HAP-1 (cell line): ENCODE measurements around the gene SLC25A24.
A peak's percentile ranks its signal among the peaks of the same experiment; 100 is the strongest.
"Not testable (repeated sequence)": the region's sequence is repeated elsewhere in the genome, so short reads cannot be mapped to it uniquely, and the experiment has no call there.

Source experiments
- DNase-seq, 2 experiments: peaks; one replicate each; pipeline ENCODE4 v3.0.0-alpha.2; 2016 to 2020; ENCODE audit warnings: low spot score in 2 of 2
- H3K27me3 ChIP-seq: fragments of 250-450 bp; sonication (Bioruptor Pico); 2 replicates; pipeline ENCODE4 v1.5.1; 2020; ENCODE audit warnings: low read depth, mild to moderate bottlenecking, moderate library complexity
- H3K36me3 ChIP-seq: fragments of 250-450 bp; sonication (Bioruptor Pico); replicated peaks from 2 replicates; pipeline ENCODE4 v1.5.1; 2020; ENCODE audit warnings: mild to moderate bottlenecking
- H3K4me1 ChIP-seq: fragments of 250-450 bp; sonication (Bioruptor Pico); 2 replicates; pipeline ENCODE4 v1.5.1; 2020; ENCODE audit warnings: mild to moderate bottlenecking
- H3K4me3 ChIP-seq: fragments of 250-450 bp; sonication (Bioruptor Pico); 2 replicates; pipeline ENCODE4 v1.5.1; 2020; ENCODE audit warnings: mild to moderate bottlenecking, moderate library complexity
- H3K9me3 ChIP-seq: fragments of 250-450 bp; sonication (Bioruptor Pico); 2 replicates; pipeline ENCODE4 v1.5.1; 2020; ENCODE audit warnings: mild to moderate bottlenecking, moderate library complexity
- in situ Hi-C: fragments of 300-500 bp; cut with MboI; formaldehyde crosslinking; loops from 3 replicates; pipeline ENCODE4 v1.14.3; 2020; ENCODE audit warnings: low sequenced_read_pairs, inconsistent platforms, mixed read lengths

SLC25A24 gene

GRCh38 chr1:108140177-108140576 lies 60.0 kb downstream of the SLC25A24 start:
- no peaks in the 10 kb centered on the region for H3K27me3 ChIP-seq
- in situ Hi-C loops: no loop called here
- peaks cover 13% of the 10 kb centered on the region for H3K36me3 ChIP-seq
- no peaks in the 10 kb centered on the region for H3K4me1 ChIP-seq
- DNase-seq: no peak
- H3K9me3 ChIP-seq: no peaks in the 10 kb centered on the region
- no peak overlapping the region for H3K4me3 ChIP-seq

GRCh38 chr1:108139555-108139954 lies 60.6 kb downstream of the SLC25A24 start:
- H3K27me3 ChIP-seq, H3K9me3 ChIP-seq, H3K4me3 ChIP-seq, DNase-seq, H3K4me1 ChIP-seq, in situ Hi-C loops: not testable (repeated sequence)
- H3K36me3 ChIP-seq: peaks cover 13% of the 10 kb centered on the region

- H3K36me3 ChIP-seq, H3K4me1 ChIP-seq, DNase-seq, in situ Hi-C loops, H3K9me3 ChIP-seq, H3K27me3 ChIP-seq, H3K4me3 ChIP-seq: not testable (repeated sequence)
Observed at GRCh38 chr1:108133148-108133547, 67.0 kb downstream of the SLC25A24 start.

- DNase-seq, H3K4me3 ChIP-seq, in situ Hi-C loops, H3K27me3 ChIP-seq, H3K4me1 ChIP-seq, H3K9me3 ChIP-seq, H3K36me3 ChIP-seq: not testable (repeated sequence)
Observed at GRCh38 chr1:108132367-108132766, 67.8 kb downstream of the SLC25A24 start.

GRCh38 chr1:108131281-108131680 lies 68.9 kb downstream of the SLC25A24 start:
- in situ Hi-C loops, DNase-seq, H3K4me3 ChIP-seq, H3K4me1 ChIP-seq, H3K36me3 ChIP-seq, H3K27me3 ChIP-seq, H3K9me3 ChIP-seq: not testable (repeated sequence)

- H3K4me1 ChIP-seq: no peaks in the 10 kb centered on the region
- H3K36me3 ChIP-seq: no peaks in the 10 kb centered on the region; the same call in 1 of the 2 replicates
- DNase-seq: no peak
Observed at GRCh38 chr1:108130794-108131193, 69.3 kb downstream of the SLC25A24 start.

GRCh38 chr1:108129999-108130398 lies 70.1 kb downstream of the SLC25A24 start:
- in situ Hi-C loops: loop anchor here (10.0 kb wide), 1 partner anchor 345 kb away; no protein-coding TSS in a partner anchor
- H3K4me3 ChIP-seq: no peak overlapping the region
- H3K9me3 ChIP-seq: no peaks in the 10 kb centered on the region
- DNase-seq: no peak
- no peaks in the 10 kb centered on the region for H3K4me1 ChIP-seq
- H3K36me3 ChIP-seq: no peaks in the 10 kb centered on the region
- H3K27me3 ChIP-seq: no peaks in the 10 kb centered on the region

More at GRCh38 chr1:108130794-108131193, 69.3 kb downstream of the SLC25A24 start:
- Histone ChIP-seq H3K4me3 (no peak overlapping the region), H3K27me3 (no peaks in the 10 kb centered on the region), H3K9me3 (no peaks in the 10 kb centered on the region)
- in situ Hi-C loops: no loop called here

GRCh38 chr1:108125312-108126138 lies 74.6 kb downstream of the SLC25A24 start:
- peak; percentile 38 to 71 for DNase-seq
- no peak overlapping the region for H3K4me3 ChIP-seq
- no peaks in the 10 kb centered on the region for H3K9me3 ChIP-seq
- in situ Hi-C loops: loop anchor here (10.0 kb wide), 1 partner anchor 341 kb away; no protein-coding TSS in a partner anchor
- no peaks in the 10 kb centered on the region for H3K27me3 ChIP-seq
- H3K4me1 ChIP-seq: no peaks in the 10 kb centered on the region
- no peaks in the 10 kb centered on the region for H3K36me3 ChIP-seq

- Histone ChIP-seq H3K27me3 (no peaks in the 10 kb centered on the region), H3K36me3 (no peaks in the 10 kb centered on the region), H3K9me3 (no peaks in the 10 kb centered on the region), H3K4me1 (no peaks in the 10 kb centered on the region), H3K4me3 (no peak overlapping the region)
- in situ Hi-C loops: loop anchor here (10.0 kb wide), 1 partner anchor 340 kb away; no protein-coding TSS in a partner anchor
- DNase-seq: no peak
Observed at GRCh38 chr1:108124622-108125311, 75.4 kb downstream of the SLC25A24 start.

- DNase-seq: no peak
- no peaks in the 10 kb centered on the region for H3K27me3 ChIP-seq
- H3K36me3 ChIP-seq: no peaks in the 10 kb centered on the region
- H3K4me3 ChIP-seq: no peak overlapping the region
- no peaks in the 10 kb centered on the region for H3K9me3 ChIP-seq
- H3K4me1 ChIP-seq: no peaks in the 10 kb centered on the region
- in situ Hi-C loops: loop anchor here (10.0 kb wide), 1 partner anchor 339 kb away; no protein-coding TSS in a partner anchor
Observed at GRCh38 chr1:108124023-108124422, 76.1 kb downstream of the SLC25A24 start.

GRCh38 chr1:108121358-108122143 lies 78.6 kb downstream of the SLC25A24 start:
- H3K4me3 ChIP-seq: no peak overlapping the region
- peak in 1 of 2 experiments; percentile 17 for DNase-seq
- no peaks in the 10 kb centered on the region for H3K9me3 ChIP-seq
- 0 out of 2 replicates have a peak, but pooled peaks cover 2% of the 10 kb centered on the region for H3K27me3 ChIP-seq
- H3K36me3 ChIP-seq: no peaks in the 10 kb centered on the region
- no peaks in the 10 kb centered on the region for H3K4me1 ChIP-seq
- in situ Hi-C loops: loop anchor here (10.0 kb wide), 1 partner anchor 337 kb away; no protein-coding TSS in a partner anchor

- no peak for DNase-seq
- H3K9me3 ChIP-seq: no peaks in the 10 kb centered on the region
- in situ Hi-C loops: loop anchor here (10.0 kb wide), 1 partner anchor 335 kb away; no protein-coding TSS in a partner anchor
- no peaks in the 10 kb centered on the region for H3K36me3 ChIP-seq
- H3K4me3 ChIP-seq: no peak overlapping the region
- 0 out of 2 replicates have a peak, but pooled peaks cover 2% of the 10 kb centered on the region for H3K27me3 ChIP-seq
- H3K4me1 ChIP-seq: no peaks in the 10 kb centered on the region
Observed at GRCh38 chr1:108120163-108120562, 80.0 kb downstream of the SLC25A24 start.

- Histone ChIP-seq H3K4me3 (no peak overlapping the region), H3K4me1 (no peaks in the 10 kb centered on the region), H3K27me3 (0 out of 2 replicates have a peak, but pooled peaks cover 2% of the 10 kb centered on the region), H3K36me3 (no peaks in the 10 kb centered on the region), H3K9me3 (no peaks in the 10 kb centered on the region)
- no peak for DNase-seq
- in situ Hi-C loops: no loop called here
Observed at GRCh38 chr1:108119500-108119899, 80.6 kb downstream of the SLC25A24 start.
